Measurements from ENCODE around the gene NMT1.

DNA sequence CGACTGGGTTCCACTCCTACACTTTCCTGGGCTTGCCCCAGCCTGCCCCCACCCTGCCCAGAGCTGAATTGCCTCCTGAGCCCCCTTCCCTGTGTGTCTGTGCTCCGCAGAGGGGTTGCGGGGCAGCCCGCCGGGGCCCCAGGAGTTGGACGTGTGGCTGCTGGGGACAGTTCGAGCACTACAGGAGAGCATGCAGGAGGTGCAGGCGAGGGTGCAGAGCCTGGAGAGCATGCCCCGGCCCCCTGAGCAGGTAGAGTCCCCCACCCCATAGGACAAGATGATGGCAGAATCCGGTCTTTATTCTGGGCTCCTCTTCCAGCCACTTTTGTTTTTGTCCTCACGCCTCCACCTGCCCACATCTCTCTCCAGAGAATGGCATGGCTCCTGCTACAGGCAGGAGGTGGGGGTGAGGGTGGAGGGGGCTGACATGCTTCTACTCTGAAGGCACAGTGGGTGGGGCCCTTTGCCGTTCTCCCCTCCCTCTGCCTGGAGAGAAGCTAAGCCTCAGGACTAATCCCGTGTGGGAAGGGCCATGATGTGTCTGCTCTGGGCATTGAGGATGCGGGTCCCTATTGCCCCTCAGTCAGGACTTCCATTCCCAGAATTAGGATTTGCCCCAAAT is 77.9 kb downstream of the NMT1 start:
- TF ChIP-seq POLR2A (IDR thresholded peaks at IDR 0.05; ENCODE audit: low read depth, low read length) = no peak
- TF ChIP-seq TAF1 (IDR thresholded peaks at IDR 0.05; ENCODE audit: borderline replicate concordance, low read depth, low read length) = no peak
- no peak for TF ChIP-seq POLR2AphosphoS5 (IDR thresholded peaks at IDR 0.05; ENCODE audit: low read depth, low read length)
